ENCODE results near the gene B3GNT4.

Gene B3GNT4

DNA sequence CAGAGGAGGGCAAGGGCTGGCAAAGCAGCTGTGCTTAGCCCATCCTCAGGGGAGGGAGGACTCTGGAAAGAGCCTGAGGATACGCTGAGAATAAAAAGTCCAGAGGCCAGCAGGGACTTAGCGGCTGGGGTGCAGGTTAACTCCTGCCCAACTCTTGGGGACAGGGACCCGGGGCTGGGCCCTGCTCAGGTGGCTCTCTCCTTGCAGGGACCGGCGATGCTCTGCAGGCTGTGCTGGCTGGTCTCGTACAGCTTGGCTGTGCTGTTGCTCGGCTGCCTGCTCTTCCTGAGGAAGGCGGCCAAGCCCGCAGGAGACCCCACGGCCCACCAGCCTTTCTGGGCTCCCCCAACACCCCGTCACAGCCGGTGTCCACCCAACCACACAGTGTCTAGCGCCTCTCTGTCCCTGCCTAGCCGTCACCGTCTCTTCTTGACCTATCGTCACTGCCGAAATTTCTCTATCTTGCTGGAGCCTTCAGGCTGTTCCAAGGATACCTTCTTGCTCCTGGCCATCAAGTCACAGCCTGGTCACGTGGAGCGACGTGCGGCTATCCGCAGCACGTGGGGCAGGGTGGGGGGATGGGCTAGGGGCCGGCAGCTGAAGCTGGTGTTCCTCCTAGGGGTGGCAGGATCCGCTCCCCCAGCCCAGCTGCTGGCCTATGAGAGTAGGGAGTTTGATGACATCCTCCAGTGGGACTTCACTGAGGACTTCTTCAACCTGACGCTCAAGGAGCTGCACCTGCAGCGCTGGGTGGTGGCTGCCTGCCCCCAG lies 2.8 kb downstream of the B3GNT4 start:
- Histone ChIP-seq H3K4me2 (no peak overlapping the region), H3K79me2 (ENCODE audit: insufficient read depth, low read depth) (no peaks in the 10 kb centered on the region), H3K27me3 (ENCODE audit: insufficient read depth, low read depth) (no peaks in the 10 kb centered on the region), H3K4me1 (ENCODE audit: low read depth, poor library complexity, severe bottlenecking) (peaks cover 6% of the 10 kb centered on the region), H2AFZ (ENCODE audit: low read depth) (no peak overlapping the region), H3K4me3 (IDR thresholded peaks at IDR 0.05; ENCODE audit: insufficient read depth, low read depth, low read length) (no peak overlapping the region), H3K9ac (no peak overlapping the region), H4K20me1 (ENCODE audit: insufficient read depth) (no peaks in the 10 kb centered on the region), H3K36me3 (ENCODE audit: insufficient read depth) (no peaks in the 10 kb centered on the region), H3K27ac (no peak overlapping the region)
- TF ChIP-seq CTCF (conservative IDR thresholded peaks at IDR 0.05; ENCODE audit: low read depth, low read length), result no peak

- no peak overlapping the region for H2AFZ ChIP-seq (ENCODE audit: low read depth)
- no peak overlapping the region for H3K4me2 ChIP-seq
- no peaks in the 10 kb centered on the region for H3K36me3 ChIP-seq (ENCODE audit: insufficient read depth)
- H4K20me1 ChIP-seq (ENCODE audit: insufficient read depth), result no peaks in the 10 kb centered on the region
- H3K4me3 ChIP-seq (IDR thresholded peaks at IDR 0.05; ENCODE audit: insufficient read depth, low read depth, low read length), result no peak overlapping the region
- no peaks in the 10 kb centered on the region for H3K27me3 ChIP-seq (ENCODE audit: insufficient read depth, low read depth)
- no peak overlapping the region for H3K27ac ChIP-seq
- no peaks in the 10 kb centered on the region for H3K79me2 ChIP-seq (ENCODE audit: insufficient read depth, low read depth)
- peaks cover 6% of the 10 kb centered on the region for H3K4me1 ChIP-seq (ENCODE audit: low read depth, poor library complexity, severe bottlenecking)
- no peak overlapping the region for H3K9ac ChIP-seq
- TF ChIP-seq CTCF (conservative IDR thresholded peaks at IDR 0.05; ENCODE audit: low read depth, low read length), result no peak
Observed at GRCh38 chr12:122206976-122207375, 3.5 kb downstream of the B3GNT4 start.

GRCh38 chr12:122207391-122207790 lies 3.9 kb downstream of the B3GNT4 start:
- no peak overlapping the region for H3K9ac ChIP-seq
- TF ChIP-seq CTCF (conservative IDR thresholded peaks at IDR 0.05; ENCODE audit: low read depth, low read length), result no peak
- no peaks in the 10 kb centered on the region for H3K27me3 ChIP-seq (ENCODE audit: insufficient read depth, low read depth)
- H4K20me1 ChIP-seq (ENCODE audit: insufficient read depth), result no peaks in the 10 kb centered on the region
- no peak overlapping the region for H3K27ac ChIP-seq
- no peaks in the 10 kb centered on the region for H3K79me2 ChIP-seq (ENCODE audit: insufficient read depth, low read depth)
- peaks cover 6% of the 10 kb centered on the region for H3K4me1 ChIP-seq (ENCODE audit: low read depth, poor library complexity, severe bottlenecking)
- no peak overlapping the region for H3K4me3 ChIP-seq (IDR thresholded peaks at IDR 0.05; ENCODE audit: insufficient read depth, low read depth, low read length)
- H3K36me3 ChIP-seq (ENCODE audit: insufficient read depth), result no peaks in the 10 kb centered on the region
- no peak overlapping the region for H2AFZ ChIP-seq (ENCODE audit: low read depth)
- no peak overlapping the region for H3K4me2 ChIP-seq

- H4K20me1 ChIP-seq (ENCODE audit: insufficient read depth), result no peaks in the 10 kb centered on the region
Observed at GRCh38 chr12:122208073-122208820, 4.7 kb downstream of the B3GNT4 start.

More at GRCh38 chr12:122208073-122208820, 4.7 kb downstream of the B3GNT4 start:
- Histone ChIP-seq H3K79me2 (ENCODE audit: insufficient read depth, low read depth) (no peaks in the 10 kb centered on the region), H3K27me3 (ENCODE audit: insufficient read depth, low read depth) (no peaks in the 10 kb centered on the region), H3K4me3 (IDR thresholded peaks at IDR 0.05; ENCODE audit: insufficient read depth, low read depth, low read length) (no peak overlapping the region), H3K9ac (no peak overlapping the region), H3K4me2 (no peak overlapping the region), H3K27ac (no peak overlapping the region), H2AFZ (ENCODE audit: low read depth) (no peak overlapping the region), H3K4me1 (ENCODE audit: low read depth, poor library complexity, severe bottlenecking) (no peaks in the 10 kb centered on the region), H3K36me3 (ENCODE audit: insufficient read depth) (no peaks in the 10 kb centered on the region)
- TF ChIP-seq CTCF (conservative IDR thresholded peaks at IDR 0.05; ENCODE audit: low read depth, low read length), result no peak

Data from KMS-11 (cell line).